Muscle of leg (tissue), 11 donors: Measurements from ENCODE around the gene OSBPL6. TPM values are rescaled to one million over a fixed set of nuclear protein-coding genes. Genes with fewer than 3 reads are reported as not detected.

Experiments used
- DNase-seq: peaks from one replicate; pipeline ENCODE4 v3.0.0; 2013
- H3K27ac ChIP-seq: one replicate; pipeline ENCODE4 v1.5.1; 2013; ENCODE audit warnings: mild to moderate bottlenecking, low read length, control low read depth
- H3K27me3 ChIP-seq: one replicate; pipeline ENCODE4 v1.6.1; 2013; ENCODE audit warnings: low read length; ENCODE audit not compliant: control insufficient read depth, insufficient read depth
- H3K36me3 ChIP-seq: one replicate; pipeline ENCODE4 v1.6.1; 2013; ENCODE audit warnings: low read length; ENCODE audit not compliant: control insufficient read depth, insufficient read depth
- H3K4me1 ChIP-seq: one replicate; pipeline ENCODE4 v1.6.1; 2013; ENCODE audit warnings: low read length; ENCODE audit not compliant: control insufficient read depth, insufficient read depth
- H3K4me3 ChIP-seq: one replicate; pipeline ENCODE4 v1.5.1; 2013; ENCODE audit warnings: low read length, control low read depth
- H3K9me3 ChIP-seq: replicated peaks from 2 replicates; pipeline ENCODE4 v1.6.1; 2013; ENCODE audit warnings: low read depth, low read length; ENCODE audit not compliant: control insufficient read depth
- WGBS: methylation state at CpG from one replicate; pipeline ENCODE4 v1.1.5; 2013; ENCODE audit warnings: missing lambda C conversion rate; ENCODE audit not compliant: insufficient coverage; 5-methylcytosine and 5-hydroxymethylcytosine counted together
- polyA plus RNA-seq, 8 donors: library from polyadenylated mRNA; unstranded; fragments of 120-200 nt; gene quantifications; one replicate each; pipeline versions ENCODE4 v1.2.1 to v1.2.3, GENCODE V29; 2013; ENCODE audit warnings: inconsistent platforms in 1 of 8, low replicate concordance in 1 of 8; ENCODE audit not compliant: insufficient read length in 8 of 8, insufficient read depth in 1 of 8
- total RNA-seq: library from RNA; stranded (reverse); fragments of 120-200 nt; gene quantifications from one replicate; pipeline ENCODE4 v1.2.4, GENCODE V29; 2013

The OSBPL6 gene
- total and polyA plus RNA-seq, 9 donors, result 3.3 to 9.5 (median 5.4) TPM

GRCh38 chr2:178247250-178247649 lies 52.9 kb downstream of the OSBPL6 start:
- Histone ChIP-seq H3K4me3 (no peak overlapping the region), H3K36me3 (no peaks in the 10 kb centered on the region), H3K27ac (peak overlapping the region; percentile 65), H3K9me3 (no peaks in the 10 kb centered on the region), H3K4me1 (peaks cover 42% of the 10 kb centered on the region), H3K27me3 (no peaks in the 10 kb centered on the region)
- peak; percentile 75 for DNase-seq
- no CpG with 5 or more reads among the region's 1 CpG for WGBS

- Histone ChIP-seq H3K27me3 (no peaks in the 10 kb centered on the region), H3K36me3 (no peaks in the 10 kb centered on the region), H3K4me1 (peaks cover 30% of the 10 kb centered on the region), H3K27ac (no peak overlapping the region), H3K9me3 (no peaks in the 10 kb centered on the region), H3K4me3 (no peak overlapping the region)
- WGBS, result 46% methylated on average over 5 of the region's 6 CpGs
- no peak for DNase-seq
Observed at GRCh38 chr2:178250429-178250828, 56.1 kb downstream of the OSBPL6 start.

- Histone ChIP-seq H3K27ac (peak overlapping the region; percentile 82), H3K4me1 (peaks cover 24% of the 10 kb centered on the region), H3K4me3 (no peak overlapping the region), H3K9me3 (no peaks in the 10 kb centered on the region), H3K27me3 (no peaks in the 10 kb centered on the region), H3K36me3 (no peaks in the 10 kb centered on the region)
- peak; percentile 72 for DNase-seq
- WGBS, result 50% methylated on average over 1 of the region's 7 CpGs
Observed at GRCh38 chr2:178251151-178251955, 57.0 kb downstream of the OSBPL6 start.

GRCh38 chr2:178256382-178257042 lies 62.2 kb downstream of the OSBPL6 start:
- peak; percentile 45 for DNase-seq
- Histone ChIP-seq H3K4me1 (peaks cover 9% of the 10 kb centered on the region), H3K4me3 (no peak overlapping the region), H3K27ac (no peak overlapping the region), H3K36me3 (no peaks in the 10 kb centered on the region), H3K9me3 (no peaks in the 10 kb centered on the region), H3K27me3 (no peaks in the 10 kb centered on the region)
- 6% methylated on average over 2 of the region's 6 CpGs for WGBS

- Histone ChIP-seq H3K4me3 (no peak overlapping the region), H3K27me3 (no peaks in the 10 kb centered on the region), H3K36me3 (no peaks in the 10 kb centered on the region), H3K9me3 (no peaks in the 10 kb centered on the region), H3K4me1 (peaks cover 7% of the 10 kb centered on the region), H3K27ac (no peak overlapping the region)
- WGBS, result no CpG with 5 or more reads among the region's 2 CpGs
- DNase-seq, result no peak
Observed at GRCh38 chr2:178257127-178257526, 62.8 kb downstream of the OSBPL6 start.

GRCh38 chr2:178258916-178259315 lies 64.6 kb downstream of the OSBPL6 start:
- H3K4me3 ChIP-seq, result no peak overlapping the region
- no peak overlapping the region for H3K27ac ChIP-seq
- H3K9me3 ChIP-seq, result no peaks in the 10 kb centered on the region
- peaks cover 7% of the 10 kb centered on the region for H3K4me1 ChIP-seq
- no peak for DNase-seq
- H3K36me3 ChIP-seq, result no peaks in the 10 kb centered on the region
- WGBS, result no CpG with 5 or more reads among the region's 2 CpGs
- no peaks in the 10 kb centered on the region for H3K27me3 ChIP-seq

- Histone ChIP-seq H3K27me3 (no peaks in the 10 kb centered on the region), H3K9me3 (no peaks in the 10 kb centered on the region), H3K27ac (no peak overlapping the region), H3K36me3 (no peaks in the 10 kb centered on the region), H3K4me1 (peaks cover 3% of the 10 kb centered on the region), H3K4me3 (no peak overlapping the region)
- DNase-seq, result no peak
- WGBS, result 89% methylated on average over 7 of the region's 13 CpGs
Observed at GRCh38 chr2:178263159-178263860, 69.0 kb downstream of the OSBPL6 start.

- no peak overlapping the region for H3K4me3 ChIP-seq
Observed at GRCh38 chr2:178264211-178264610, 69.9 kb downstream of the OSBPL6 start.

GRCh38 chr2:178265851-178266250 lies 71.5 kb downstream of the OSBPL6 start:
- no peak for DNase-seq
- H3K4me3 ChIP-seq, result no peak overlapping the region
- no peaks in the 10 kb centered on the region for H3K36me3 ChIP-seq
- H3K9me3 ChIP-seq, result no peaks in the 10 kb centered on the region
- peaks cover 3% of the 10 kb centered on the region for H3K4me1 ChIP-seq
- no peaks in the 10 kb centered on the region for H3K27me3 ChIP-seq
- 24% methylated on average over 3 of the region's 6 CpGs for WGBS
- H3K27ac ChIP-seq, result no peak overlapping the region

More at GRCh38 chr2:178264211-178264610, 69.9 kb downstream of the OSBPL6 start:
- no peaks in the 10 kb centered on the region for H3K36me3 ChIP-seq
- H3K4me1 ChIP-seq, result peaks cover 3% of the 10 kb centered on the region
- no peak for DNase-seq
- WGBS, result no CpG with 5 or more reads among the region's 2 CpGs
- H3K27me3 ChIP-seq, result no peaks in the 10 kb centered on the region
- no peak overlapping the region for H3K27ac ChIP-seq
- H3K9me3 ChIP-seq, result no peaks in the 10 kb centered on the region

- Histone ChIP-seq H3K27me3 (no peaks in the 10 kb centered on the region), H3K27ac (no peak overlapping the region), H3K4me1 (peaks cover 3% of the 10 kb centered on the region), H3K36me3 (no peaks in the 10 kb centered on the region), H3K9me3 (no peaks in the 10 kb centered on the region), H3K4me3 (no peak overlapping the region)
- DNase-seq, result no peak
- WGBS, result 87% methylated on average over 3 of the region's 5 CpGs
Observed at GRCh38 chr2:178266445-178266844, 72.1 kb downstream of the OSBPL6 start.
